Suprapubic skin (tissue), 3 donors: Measurements from ENCODE around the gene ANTXR2.

Source experiments
- CTCF ChIP-seq, 2 donors: fragments of 200-600 bp in 1 of 2; fragments of 450-650 bp in 1 of 2; sonication (generic) in 1 of 2; IDR thresholded peaks; one replicate each; pipeline ENCODE4 v1.5.1; 2016 to 2019; ENCODE audit warnings: antibody characterized with exemption in 2 of 2, mild to moderate bottlenecking in 1 of 2, moderate library complexity in 1 of 2
- POLR2AphosphoS5 ChIP-seq, 3 donors: sonication (generic); formaldehyde crosslinking; IDR thresholded peaks; one replicate each; pipeline ENCODE4 v1.6.1; 2017; ENCODE audit warnings: antibody characterized with exemption in 3 of 3

DNA sequence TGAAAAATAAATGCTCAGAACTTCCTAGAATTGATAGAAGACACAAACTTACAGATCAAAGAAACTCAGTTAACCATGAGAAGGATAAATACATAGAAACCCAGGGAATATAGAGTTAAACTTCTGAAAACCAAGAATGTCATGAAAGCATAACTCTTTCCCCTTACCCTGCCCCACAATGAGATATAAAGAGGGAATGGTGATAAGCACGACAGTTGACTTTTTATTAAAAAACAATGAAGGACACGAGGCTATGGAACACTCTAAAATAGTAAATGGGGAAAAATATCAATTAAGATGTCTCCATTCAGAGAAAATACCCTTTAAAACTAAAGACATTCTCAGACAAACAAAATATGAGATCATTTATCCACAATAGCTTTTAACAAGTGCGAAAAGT, 154.7 kb downstream of the ANTXR2 start:
- TF ChIP-seq CTCF (IDR thresholded peaks at IDR 0.05) (no peak), POLR2AphosphoS5 (IDR thresholded peaks at IDR 0.05) (no peak)
